IMR-90 (cell line): ENCODE measurements around the gene MS4A2. TPM values are rescaled to one million over a fixed set of nuclear protein-coding genes. Genes with fewer than 3 reads are reported as not detected.

Source experiments
- ATAC-seq: fragments of 200-7000 bp; cut with Tn5 transposase; 2 replicates; pipeline ENCODE4 v1.9.1; 2020; ENCODE audit warnings: low read depth, mild to moderate bottlenecking, moderate library complexity
- BruUV-seq: library from RNA; stranded (reverse); fragments of 400-500 nt; replicated peaks from 2 replicates; lab custom pipeline; 2021; lab: Mats Ljungman, UMichigan
- CTCF ChIA-PET: fragments of 300-600 bp; formaldehyde crosslinking; extraction: SDS; loops from one replicate; lab custom pipeline; 2021; ENCODE audit warnings: antibody characterized with exemption; lab: Yijun Ruan, JAX
- POLR2A ChIA-PET: fragments of 300-600 bp; sonication (Branson Sonifier 250); formaldehyde crosslinking; loops from one replicate; lab custom pipeline; 2022; ENCODE audit warnings: antibody characterized with exemption; ENCODE audit not compliant: unreplicated experiment; lab: Charles Lee
- DNase-seq: peaks from one replicate; pipeline ENCODE4 v3.0.0; 2013
- H2AFZ ChIP-seq: replicated peaks from 2 replicates; pipeline ENCODE3; 2013; ENCODE audit warnings: low read length, mild to moderate bottlenecking; ENCODE audit not compliant: poor library complexity
- H2AK5ac ChIP-seq: 2 replicates; pipeline ENCODE4 v1.6.1; 2013; ENCODE audit warnings: low read depth, low read length, inconsistent platforms
- H2AK9ac ChIP-seq: replicated peaks from 2 replicates; pipeline ENCODE3; 2013; ENCODE audit warnings: mild to moderate bottlenecking, low read depth, low read length, moderate library complexity; ENCODE audit not compliant: poor library complexity
- H2BK120ac ChIP-seq: 2 replicates; pipeline ENCODE4 v1.6.1; 2013; ENCODE audit warnings: low read depth, low read length, inconsistent platforms
- H2BK15ac ChIP-seq: 3 replicates; pipeline ENCODE4 v1.6.1; 2013; ENCODE audit warnings: low read depth, low read length, inconsistent platforms
- H2BK20ac ChIP-seq: 2 replicates; pipeline ENCODE4 v1.6.1; 2013; ENCODE audit warnings: low read depth, mild to moderate bottlenecking, inconsistent platforms, low read length, moderate library complexity
- H2BK5ac ChIP-seq: 2 replicates; pipeline ENCODE4 v1.6.1; 2013; ENCODE audit warnings: mild to moderate bottlenecking, low read depth, low read length, inconsistent platforms; ENCODE audit not compliant: poor library complexity, severe bottlenecking
- H3K14ac ChIP-seq: replicated peaks from 2 replicates; pipeline ENCODE4 v1.6.1; 2013; ENCODE audit warnings: low read depth, low read length, inconsistent platforms
- H3K18ac ChIP-seq: 2 replicates; pipeline ENCODE4 v1.6.1; 2013; ENCODE audit warnings: low read depth, low read length, control low read depth
- H3K23ac ChIP-seq: 2 replicates; pipeline ENCODE4 v1.6.1; 2013; ENCODE audit warnings: low read depth, low read length, inconsistent platforms
- H3K27ac ChIP-seq: 2 replicates; pipeline ENCODE4 v1.5.1; 2013; ENCODE audit warnings: mild to moderate bottlenecking, control low read depth, low read length; ENCODE audit not compliant: insufficient read depth
- H3K27me3 ChIP-seq: 2 replicates; pipeline ENCODE4 v1.6.1; 2013; ENCODE audit warnings: low read length; ENCODE audit not compliant: control insufficient read depth, insufficient read depth
- H3K36me3 ChIP-seq: 2 replicates; pipeline ENCODE4 v1.6.1; 2013; ENCODE audit warnings: low read length, mixed read lengths; ENCODE audit not compliant: control insufficient read depth, insufficient read depth
- H3K4ac ChIP-seq: 2 replicates; pipeline ENCODE4 v1.6.1; 2013; ENCODE audit warnings: low read depth, low read length, inconsistent platforms
- H3K4me1 ChIP-seq: 2 replicates; pipeline ENCODE4 v1.6.1; 2013; ENCODE audit warnings: low read length, mixed read lengths; ENCODE audit not compliant: control insufficient read depth, insufficient read depth
- H3K4me2 ChIP-seq: 2 replicates; pipeline ENCODE4 v1.6.1; 2013; ENCODE audit warnings: low read depth, mild to moderate bottlenecking, control low read depth, low read length, moderate library complexity
- H3K4me3 ChIP-seq: 2 replicates; pipeline ENCODE4 v1.5.1; 2013; ENCODE audit warnings: low read depth, mild to moderate bottlenecking, control low read depth, low read length, moderate library complexity; ENCODE audit not compliant: insufficient read depth
- H3K56ac ChIP-seq: 2 replicates; pipeline ENCODE4 v1.6.1; 2013; ENCODE audit warnings: low read length, inconsistent platforms; ENCODE audit not compliant: insufficient read depth; ENCODE audit errors: extremely low read depth
- H3K79me1 ChIP-seq, 2 experiments: 2 replicates each; pipeline ENCODE4 v1.6.1; 2013; ENCODE audit warnings: low read length in 2 of 2, inconsistent platforms in 1 of 2, low read depth in 1 of 2
- H3K9ac ChIP-seq: 2 replicates; pipeline ENCODE4 v1.6.1; 2013; ENCODE audit warnings: low read depth, low read length, control low read depth
- H3K9me1 ChIP-seq: 2 replicates; pipeline ENCODE4 v1.6.1; 2013; ENCODE audit warnings: low read length, inconsistent platforms; ENCODE audit not compliant: insufficient read depth
- H3K9me3 ChIP-seq: 2 replicates; pipeline ENCODE4 v1.6.1; 2013; ENCODE audit warnings: low read length; ENCODE audit not compliant: control insufficient read depth, insufficient read depth
- H4K20me1 ChIP-seq: 2 replicates; pipeline ENCODE4 v1.6.1; 2013; ENCODE audit warnings: low read length, inconsistent platforms; ENCODE audit not compliant: insufficient read depth
- H4K5ac ChIP-seq: 2 replicates; pipeline ENCODE4 v1.6.1; 2013; ENCODE audit warnings: mild to moderate bottlenecking, low read depth, low read length, control low read depth
- H4K8ac ChIP-seq, 2 experiments: 2 replicates each; pipeline ENCODE4 v1.6.1; 2013; ENCODE audit warnings: low read depth in 2 of 2, low read length in 2 of 2, control low read depth in 1 of 2, inconsistent platforms in 1 of 2
- H4K91ac ChIP-seq: 2 replicates; pipeline ENCODE4 v1.6.1; 2013; ENCODE audit warnings: low read depth, low read length, inconsistent platforms; ENCODE audit not compliant: insufficient read depth
- CEBPB ChIP-seq: IDR thresholded peaks from 2 replicates; pipeline ENCODE4 v1.6.1; 2012; ENCODE audit warnings: low read depth, low read length, improper control_type of control experiment
- CHD1 ChIP-seq: IDR thresholded peaks from 2 replicates; pipeline ENCODE4 v1.6.1; 2012; ENCODE audit warnings: low read depth, low read length, improper control_type of control experiment
- CTCF ChIP-seq: conservative IDR thresholded peaks from 2 replicates; pipeline ENCODE4 v1.5.1; 2012; ENCODE audit warnings: mild to moderate bottlenecking, low read depth, low read length, improper control_type of control experiment
- ELK1 ChIP-seq: fragments of 150-350 bp; IDR thresholded peaks from 2 replicates; pipeline ENCODE4 v1.6.1; 2016; ENCODE audit warnings: low read depth, mild to moderate bottlenecking, low read length, moderate library complexity, borderline replicate concordance
- MAFK ChIP-seq: IDR thresholded peaks from 2 replicates; pipeline ENCODE4 v1.6.1; 2012; ENCODE audit warnings: low read depth, low read length, improper control_type of control experiment
- NFE2L2 ChIP-seq: fragments of 150-350 bp; IDR thresholded peaks from 2 replicates; pipeline ENCODE4 v1.6.1; 2016; ENCODE audit warnings: low read depth, mild to moderate bottlenecking, low read length
- POLR2A ChIP-seq: IDR thresholded peaks from 2 replicates; pipeline ENCODE4 v1.6.1; 2012; ENCODE audit warnings: mild to moderate bottlenecking, low read depth, low read length
- RFX5 ChIP-seq: IDR thresholded peaks from 2 replicates; pipeline ENCODE4 v1.8.0; 2012; ENCODE audit warnings: low read depth, mild to moderate bottlenecking, low read length, moderate library complexity
- USF2 ChIP-seq: fragments of 150-350 bp; IDR thresholded peaks from 2 replicates; pipeline ENCODE4 v1.6.1; 2017; ENCODE audit warnings: mild to moderate bottlenecking, antibody characterized with exemption, low read length, low read depth
- WGBS, 2 experiments: methylation state at CpG; one replicate each; pipeline versions ENCODE4 v1.1.5 to v1.1.7; 2013; ENCODE audit warnings: missing lambda C conversion rate in 2 of 2; ENCODE audit not compliant: insufficient read length in 1 of 2; ENCODE audit errors: extremely low coverage in 2 of 2; 5-methylcytosine and 5-hydroxymethylcytosine counted together
- dilution Hi-C: fragments of 300-500 bp; cut with HindIII; formaldehyde crosslinking; loops from one replicate; pipeline ENCODE4 v1.14.3; 2018; ENCODE audit warnings: low sequenced_read_pairs; ENCODE audit not compliant: unreplicated experiment
- in situ Hi-C: fragments of 300-500 bp; cut with MboI; formaldehyde crosslinking; loops from 3 replicates; pipeline ENCODE4 v1.14.3; 2019; ENCODE audit warnings: low sequenced_read_pairs, inconsistent platforms, mixed read lengths
- intact Hi-C: fragments of 100-400 bp; cut with micrococcal nuclease; formaldehyde crosslinking; loops from 2 replicates; pipeline ENCODE4 v1.10.0; 2022
- polyA plus RNA-seq, 3 experiments: library from polyadenylated mRNA; depleted of rRNA; stranded (reverse); fragments of >200 nt; gene quantifications; 2 replicates each; pipeline ENCODE4 v1.2.3, GENCODE V29; 2012; ENCODE audit warnings: low replicate concordance in 1 of 3
- total RNA-seq: library from RNA; depleted of rRNA; stranded (reverse); fragments of >200 nt; gene quantifications from 2 replicates; pipeline ENCODE4 v1.2.3, GENCODE V29; 2012

The MS4A2 gene
- total and polyA plus RNA-seq, 2 of the 4 experiments (the other 2 are of a cell fraction) = not detected

- H3K27ac ChIP-seq = no peak overlapping the region
- POLR2A ChIA-PET = no interaction called here
- no peaks in the 10 kb centered on the region for H3K27me3 ChIP-seq
Observed at GRCh38 chr11:60145677-60146076, 57.2 kb downstream of the MS4A2 start.

More at GRCh38 chr11:60145677-60146076, 57.2 kb downstream of the MS4A2 start:
- in situ Hi-C loops (no loop called here), intact Hi-C loops (no loop called here), dilution Hi-C loops (no loop called here)
- no peak overlapping the region for H3K14ac ChIP-seq
- no peak overlapping the region for H2BK5ac ChIP-seq
- no peak overlapping the region for H3K9ac ChIP-seq
- no peak overlapping the region for H3K4me2 ChIP-seq
- DNase-seq (no peak), ATAC-seq (no peak)
- no peak overlapping the region for H4K91ac ChIP-seq
- H3K9me3 ChIP-seq = peaks cover 2% of the 10 kb centered on the region
- no peak overlapping the region for H3K4ac ChIP-seq
- no peaks in the 10 kb centered on the region for H3K79me1 ChIP-seq
- H4K20me1 ChIP-seq = no peaks in the 10 kb centered on the region
- no peaks in the 10 kb centered on the region for H3K36me3 ChIP-seq
- no CpG with 5 or more reads among the region's 3 CpGs for WGBS, 2 experiments
- H3K4me1 ChIP-seq = no peaks in the 10 kb centered on the region
- H2BK15ac ChIP-seq = no peak overlapping the region
- no peak overlapping the region for H2BK20ac ChIP-seq
- no TSS peak for BruUV-seq
- no peak overlapping the region for H3K23ac ChIP-seq
- H3K56ac ChIP-seq = no peak overlapping the region
- no peak overlapping the region for H3K4me3 ChIP-seq
- no peak overlapping the region for H2AK5ac ChIP-seq
- H2AK9ac ChIP-seq = no peak overlapping the region
- no peaks in the 10 kb centered on the region for H3K9me1 ChIP-seq
- H2AFZ ChIP-seq = no peak overlapping the region
- TF ChIP-seq CTCF = no peak
- no peak for TF ChIP-seq NFE2L2
- no peak for TF ChIP-seq CEBPB
- no peak for TF ChIP-seq ELK1
- TF ChIP-seq USF2 = no peak
- TF ChIP-seq MAFK = no peak
- no peak for TF ChIP-seq RFX5
- no peak for TF ChIP-seq CHD1
- TF ChIP-seq POLR2A = no peak
- no peak overlapping the region for H4K5ac ChIP-seq
- H3K18ac ChIP-seq = no peak overlapping the region
- H2BK120ac ChIP-seq = no peak overlapping the region
- CTCF ChIA-PET = no interaction called here
- no peak overlapping the region for H4K8ac ChIP-seq
